Adipocyte (in vitro differentiated cells): Measurements from ENCODE around the gene KCNF1.
"Not testable (repeated sequence)": the region's sequence is repeated elsewhere in the genome, so short reads cannot be mapped to it uniquely, and the experiment has no call there.

Experiments used
- DNase-seq: peaks from one replicate; pipeline ENCODE4 v3.0.0-alpha.2; 2015; ENCODE audit warnings: low read depth
- H3K27me3 ChIP-seq: replicated peaks from 2 replicates; pipeline ENCODE4 v1.7.0; 2013; ENCODE audit warnings: mild to moderate bottlenecking, low read length, moderate library complexity; ENCODE audit not compliant: control insufficient read depth, insufficient read depth
- H3K36me3 ChIP-seq: 2 replicates; pipeline ENCODE4 v1.7.0; 2013; ENCODE audit warnings: low read length, mild to moderate bottlenecking, moderate library complexity; ENCODE audit not compliant: control insufficient read depth, insufficient read depth, severe bottlenecking
- H3K4me1 ChIP-seq: 2 replicates; pipeline ENCODE4 v1.7.0; 2013; ENCODE audit warnings: mild to moderate bottlenecking, low read length, moderate library complexity; ENCODE audit not compliant: control insufficient read depth, insufficient read depth
- H3K4me3 ChIP-seq: 2 replicates; pipeline ENCODE4 v1.7.0; 2013; ENCODE audit warnings: mild to moderate bottlenecking, low read length, moderate library complexity
- H3K9ac ChIP-seq: 2 replicates; pipeline ENCODE4 v1.7.0; 2013; ENCODE audit warnings: mild to moderate bottlenecking, low read length, moderate library complexity
- H3K9me3 ChIP-seq: 2 replicates; pipeline ENCODE4 v1.7.0; 2013; ENCODE audit warnings: mild to moderate bottlenecking, low read length, moderate library complexity; ENCODE audit not compliant: control insufficient read depth

KCNF1 gene

GRCh38 chr2:10951558-10952414 lies 40.1 kb downstream of the KCNF1 start:
- no peaks in the 10 kb centered on the region for H3K4me1 ChIP-seq
- H3K9ac ChIP-seq, result no peak overlapping the region
- H3K4me3 ChIP-seq, result no peak overlapping the region
- no peak for DNase-seq
- peaks cover 10% of the 10 kb centered on the region for H3K9me3 ChIP-seq
- H3K27me3 ChIP-seq, result peaks cover 36% of the 10 kb centered on the region
- H3K36me3 ChIP-seq, result no peaks in the 10 kb centered on the region

- Histone ChIP-seq H3K9me3 (peaks cover 7% of the 10 kb centered on the region), H3K9ac (no peak overlapping the region), H3K4me3 (no peak overlapping the region), H3K4me1 (peaks cover 10% of the 10 kb centered on the region), H3K27me3 (peaks cover 28% of the 10 kb centered on the region), H3K36me3 (no peaks in the 10 kb centered on the region)
- DNase-seq, result no peak
These were observed 42.7 kb downstream of the KCNF1 start for GRCh38 chr2:10954416-10954815.

- H3K9me3 ChIP-seq, result peaks cover under 1% of the 10 kb centered on the region
- H3K9ac ChIP-seq, result no peak overlapping the region
- H3K4me3 ChIP-seq, result no peak overlapping the region
- DNase-seq, result no peak
- peaks cover 20% of the 10 kb centered on the region for H3K27me3 ChIP-seq
- H3K36me3 ChIP-seq, result no peaks in the 10 kb centered on the region
- H3K4me1 ChIP-seq, result peaks cover 10% of the 10 kb centered on the region
These were observed 43.4 kb downstream of the KCNF1 start for GRCh38 chr2:10954856-10955818.

- Histone ChIP-seq H3K9ac (no peak overlapping the region), H3K27me3 (peaks cover 15% of the 10 kb centered on the region), H3K36me3 (no peaks in the 10 kb centered on the region), H3K4me3 (no peak overlapping the region), H3K4me1 (peaks cover 10% of the 10 kb centered on the region), H3K9me3 (no peaks in the 10 kb centered on the region)
- no peak for DNase-seq
These were observed 44.5 kb downstream of the KCNF1 start for GRCh38 chr2:10956006-10956790.

GRCh38 chr2:10957391-10957790 lies 45.7 kb downstream of the KCNF1 start:
- H3K9ac ChIP-seq, result no peak overlapping the region
- no peak for DNase-seq
- no peaks in the 10 kb centered on the region for H3K36me3 ChIP-seq
- H3K9me3 ChIP-seq, result no peaks in the 10 kb centered on the region
- H3K4me1 ChIP-seq, result peaks cover 10% of the 10 kb centered on the region
- H3K27me3 ChIP-seq, result peaks cover 13% of the 10 kb centered on the region
- H3K4me3 ChIP-seq, result no peak overlapping the region

GRCh38 chr2:10958452-10958851 lies 46.7 kb downstream of the KCNF1 start:
- not testable (repeated sequence) for H3K9ac ChIP-seq, H3K4me1 ChIP-seq, H3K36me3 ChIP-seq, H3K9me3 ChIP-seq, H3K4me3 ChIP-seq, DNase-seq
- H3K27me3 ChIP-seq, result peaks cover 13% of the 10 kb centered on the region

- H3K4me1 ChIP-seq, result peaks cover 21% of the 10 kb centered on the region
- H3K9me3 ChIP-seq, result no peaks in the 10 kb centered on the region
- no peak overlapping the region for H3K4me3 ChIP-seq
- no peaks in the 10 kb centered on the region for H3K36me3 ChIP-seq
- DNase-seq, result no peak
- H3K27me3 ChIP-seq, result peaks cover 12% of the 10 kb centered on the region
- H3K9ac ChIP-seq, result no peak overlapping the region
These were observed 49.1 kb downstream of the KCNF1 start for GRCh38 chr2:10960606-10961489.

GRCh38 chr2:10961490-10961875 lies 49.7 kb downstream of the KCNF1 start:
- no peaks in the 10 kb centered on the region for H3K9me3 ChIP-seq
- no peak overlapping the region for H3K9ac ChIP-seq
- DNase-seq, result no peak
- peaks cover 12% of the 10 kb centered on the region for H3K27me3 ChIP-seq
- no peaks in the 10 kb centered on the region for H3K36me3 ChIP-seq
- H3K4me1 ChIP-seq, result peaks cover 21% of the 10 kb centered on the region
- H3K4me3 ChIP-seq, result no peak overlapping the region

- Histone ChIP-seq H3K9me3 (no peaks in the 10 kb centered on the region), H3K4me3 (no peak overlapping the region), H3K4me1 (peaks cover 21% of the 10 kb centered on the region), H3K27me3 (peaks cover 12% of the 10 kb centered on the region), H3K36me3 (no peaks in the 10 kb centered on the region), H3K9ac (no peak overlapping the region)
- no peak for DNase-seq
These were observed 50.3 kb downstream of the KCNF1 start for GRCh38 chr2:10962004-10962403.

GRCh38 chr2:10963155-10963554 lies 51.4 kb downstream of the KCNF1 start:
- Histone ChIP-seq H3K9ac (no peak overlapping the region), H3K4me3 (no peak overlapping the region), H3K4me1 (peaks cover 13% of the 10 kb centered on the region), H3K9me3 (no peaks in the 10 kb centered on the region), H3K27me3 (peaks cover 12% of the 10 kb centered on the region), H3K36me3 (no peaks in the 10 kb centered on the region)
- peak; percentile 10 for DNase-seq
